Activated T-cell treated with anti-CD3 and anti-CD28 coated beads for 24 hours (primary cell): ENCODE data around the gene GTSE1.

Source experiments
- DNase-seq: peaks from one replicate; pipeline ENCODE4 v3.0.0-alpha.2; 2020; ENCODE audit warnings: low read depth

Gene GTSE1

DNA sequence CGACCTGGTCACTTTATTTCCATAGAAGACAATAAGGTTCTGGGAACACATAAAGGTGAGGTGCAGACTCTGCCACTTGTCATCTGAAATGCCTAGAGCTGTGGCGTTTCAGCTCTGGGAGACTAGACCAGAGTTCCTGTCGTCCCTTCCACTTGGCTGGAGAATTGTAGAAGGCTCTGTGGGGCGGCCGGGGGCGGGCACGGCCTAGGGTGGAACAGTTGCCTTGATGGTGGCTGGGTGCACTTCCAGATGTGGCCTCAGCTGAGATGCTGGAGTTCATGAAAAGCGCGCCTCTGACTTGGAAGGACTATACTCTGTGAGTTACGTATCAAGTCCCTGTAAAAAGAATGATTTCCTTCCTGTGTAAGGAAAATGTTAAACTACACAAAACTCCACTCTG, 55.6 kb downstream of the GTSE1 start:
- DNase-seq: no peak

- DNase-seq: no peak
Observed at GRCh38 chr22:46352691-46353386, 56.2 kb downstream of the GTSE1 start.

DNA sequence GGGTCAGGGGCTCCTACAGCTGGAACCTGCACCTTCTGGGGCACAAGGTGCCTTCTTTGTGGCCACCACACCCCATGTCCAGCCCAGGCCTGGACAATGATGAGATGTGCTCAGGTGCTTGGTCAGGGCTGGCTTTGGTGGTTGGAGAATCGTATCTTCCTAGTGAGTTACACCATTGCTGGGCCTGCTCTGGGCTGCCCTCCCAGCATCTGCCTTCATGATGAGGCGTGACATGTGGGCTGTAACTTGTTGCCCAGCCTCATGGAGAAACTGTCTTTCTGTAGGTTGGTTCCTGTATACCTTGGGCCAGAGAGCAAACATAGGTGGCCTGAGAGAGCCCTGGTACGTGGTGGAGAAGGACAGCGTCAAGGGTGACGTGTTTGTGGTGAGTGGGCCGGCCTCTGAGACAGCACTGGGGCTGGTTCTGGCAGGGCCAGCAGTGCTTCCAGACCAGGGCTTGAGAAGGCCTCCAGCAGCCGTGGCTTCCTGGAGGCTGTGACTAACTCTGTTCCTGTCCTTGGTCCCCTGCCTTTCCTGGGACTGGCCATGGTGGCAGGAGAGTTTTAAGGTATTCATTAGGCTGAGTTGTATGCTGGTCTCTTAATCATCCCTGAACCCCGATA, 56.9 kb downstream of the GTSE1 start:
- no peak for DNase-seq

GRCh38 chr22:46354176-46354992, 57.7 kb downstream of the GTSE1 start:
- DNase-seq: no peak

- DNase-seq: no peak
Observed at GRCh38 chr22:46354993-46355305, 58.3 kb downstream of the GTSE1 start.

DNA sequence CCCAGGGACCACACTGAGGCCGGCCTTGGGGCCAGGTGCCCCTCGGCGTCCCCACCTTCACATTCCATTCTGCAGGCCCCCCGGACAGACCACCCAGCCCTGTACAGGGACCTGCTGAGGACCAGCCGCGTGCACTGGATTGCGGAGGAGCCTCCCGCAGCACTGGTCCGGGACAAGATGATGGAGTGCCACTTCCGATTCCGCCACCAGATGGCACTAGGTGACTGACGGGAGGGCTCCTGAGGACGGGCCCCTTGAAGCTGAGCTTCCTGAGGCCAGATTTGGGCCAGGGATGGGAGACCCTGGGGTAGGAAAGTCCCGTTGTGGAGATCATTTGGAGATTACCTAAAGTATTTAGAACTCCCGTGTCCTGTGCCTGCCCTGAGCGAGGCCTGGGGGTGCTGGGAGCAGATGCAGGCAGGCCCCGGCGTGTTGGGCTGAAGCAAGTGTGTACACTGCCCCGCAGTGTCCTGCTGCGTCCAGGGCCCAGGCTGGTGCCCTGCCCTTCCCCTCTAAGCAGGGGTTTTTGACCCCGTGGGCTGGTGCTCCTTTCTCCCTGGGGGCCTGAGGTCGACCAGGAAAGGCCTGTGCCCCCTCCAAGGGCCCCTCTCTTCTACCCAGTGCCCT, 58.8 kb downstream of the GTSE1 start:
- DNase-seq: peak; percentile 41

GRCh38 chr22:46355996-46356471, 59.4 kb downstream of the GTSE1 start:
- DNase-seq: no peak

- DNase-seq: no peak
Observed at GRCh38 chr22:46356496-46357480, 60.1 kb downstream of the GTSE1 start.

DNA sequence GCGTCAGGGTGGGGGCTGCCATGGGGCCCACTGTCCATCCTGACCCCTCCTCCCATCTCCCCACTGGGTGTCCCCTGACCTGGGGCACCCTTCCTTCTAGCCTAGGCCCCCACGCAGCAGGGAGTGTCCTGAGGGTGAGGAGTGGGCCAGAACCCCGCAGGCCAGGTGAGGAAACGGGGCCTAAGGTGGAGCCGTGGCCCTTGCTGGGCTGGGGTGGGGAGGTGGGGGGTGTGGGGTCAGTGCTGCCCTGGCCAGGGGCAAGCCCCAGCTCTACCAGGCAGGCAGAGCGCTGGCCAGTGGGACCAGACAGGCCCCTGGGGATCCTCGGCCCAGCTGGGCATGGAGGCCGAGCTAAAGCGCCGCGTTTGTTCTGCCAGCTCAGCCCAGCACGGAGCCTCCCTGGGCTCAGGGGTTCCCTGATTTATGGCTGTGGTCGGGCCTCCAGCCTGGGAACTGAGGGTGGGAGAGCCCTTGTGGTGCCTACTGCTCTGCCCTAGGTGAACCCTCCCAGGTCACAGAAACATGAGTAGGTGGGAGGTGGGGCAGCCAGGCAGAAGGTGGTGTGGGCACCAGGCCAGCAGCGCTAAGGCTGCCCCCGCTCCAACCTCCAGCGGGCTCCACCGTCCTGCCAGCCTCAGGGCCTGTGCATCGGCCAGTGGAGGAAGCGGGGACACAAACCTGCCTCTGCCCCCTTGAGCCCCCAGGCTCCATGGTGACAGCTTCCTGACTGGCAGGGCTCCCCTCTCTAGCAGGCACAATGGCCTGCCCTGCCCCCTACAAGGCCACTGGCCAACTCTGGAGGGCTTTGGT, 61.2 kb downstream of the GTSE1 start:
- no peak for DNase-seq

GRCh38 chr22:46358766-46359165, 62.1 kb downstream of the GTSE1 start:
- DNase-seq: no peak

DNA sequence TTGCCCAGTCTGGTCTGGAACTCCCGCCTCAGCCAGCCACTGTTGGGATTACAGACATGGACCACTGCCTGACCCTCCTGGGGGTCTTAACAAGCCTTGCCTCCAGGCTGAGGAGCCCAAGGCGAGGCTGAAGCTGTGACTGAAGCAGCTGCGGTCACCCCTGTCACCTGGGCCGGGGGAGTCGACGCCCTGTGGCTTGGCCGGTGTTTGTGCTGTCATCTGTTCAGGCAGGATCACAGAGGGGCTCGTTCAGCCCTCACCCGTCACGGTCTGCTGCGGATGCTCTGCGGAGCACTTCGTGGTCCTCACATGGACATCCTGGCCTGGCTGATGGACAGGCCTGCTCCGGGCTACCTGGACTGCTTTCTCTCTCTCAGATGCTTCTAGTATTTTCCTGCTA, 62.7 kb downstream of the GTSE1 start:
- DNase-seq: no peak

GRCh38 chr22:46360097-46360496, 63.4 kb downstream of the GTSE1 start:
- no peak for DNase-seq

- no peak for DNase-seq
Observed at GRCh38 chr22:46360891-46361290, 64.2 kb downstream of the GTSE1 start.

GRCh38 chr22:46361826-46362202, 65.1 kb downstream of the GTSE1 start:
- no peak for DNase-seq

DNA sequence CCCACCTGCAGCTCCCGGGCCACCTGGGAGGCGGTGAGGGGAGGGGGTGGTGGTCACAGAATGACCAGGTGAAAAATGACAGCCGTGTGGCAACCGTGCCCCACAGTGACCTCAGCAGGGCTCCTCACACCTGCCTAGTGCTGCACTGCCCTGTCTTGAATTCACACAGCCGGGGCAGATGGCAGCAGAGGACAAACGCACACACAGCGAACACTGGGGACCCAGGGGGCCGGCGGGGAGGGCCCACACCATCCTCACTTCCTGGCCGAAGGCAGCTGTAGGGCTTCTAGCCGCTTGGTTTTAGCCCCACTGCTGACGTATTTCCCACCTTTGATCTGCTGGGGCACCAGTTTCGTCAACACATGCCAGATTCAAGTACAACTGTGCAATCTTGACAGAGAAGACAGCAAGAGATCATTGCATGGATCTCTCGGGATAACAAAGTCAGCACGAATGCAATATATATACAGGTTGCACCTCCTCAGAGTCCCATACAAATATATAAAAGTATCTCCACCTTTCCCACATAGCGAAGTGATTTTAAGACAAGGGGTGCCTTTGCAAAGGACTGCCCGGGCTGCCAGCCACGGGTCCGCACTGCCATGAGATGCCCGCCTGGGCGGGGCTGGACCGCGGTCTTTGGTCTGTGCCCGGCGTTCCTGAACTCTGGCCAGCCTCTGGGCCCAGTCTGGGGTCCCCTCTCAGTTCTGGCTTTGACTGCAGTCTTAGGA, 65.7 kb downstream of the GTSE1 start:
- DNase-seq: no peak

DNA sequence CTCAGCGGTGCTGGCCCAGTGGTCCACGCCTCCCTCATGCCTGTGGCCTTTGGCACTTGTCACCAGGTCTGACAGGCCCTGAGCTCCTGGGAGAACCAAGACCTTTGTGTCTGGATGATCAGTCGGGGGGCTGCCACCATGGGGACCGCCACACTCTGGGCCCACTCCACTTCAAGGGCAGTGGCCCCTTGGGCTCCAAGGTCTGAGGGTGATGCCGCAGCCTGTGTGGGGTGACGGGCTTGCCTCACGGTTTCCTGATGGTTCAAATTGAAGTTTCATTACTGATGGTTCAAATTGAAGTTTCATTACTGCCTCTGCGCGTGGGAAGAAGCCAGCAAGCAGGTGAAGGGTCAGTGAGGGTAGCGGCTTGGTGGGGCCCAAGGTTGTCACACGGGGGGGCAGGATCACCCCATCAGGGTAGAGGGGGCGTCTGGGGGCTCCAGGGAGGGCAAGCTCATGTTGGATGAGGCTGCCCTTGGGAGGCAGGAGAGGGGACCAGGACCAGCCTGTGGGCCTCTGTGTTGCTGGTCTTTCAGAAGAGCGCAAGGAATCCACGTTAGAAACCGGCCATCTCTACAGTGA, 66.4 kb downstream of the GTSE1 start:
- DNase-seq: no peak

DNA sequence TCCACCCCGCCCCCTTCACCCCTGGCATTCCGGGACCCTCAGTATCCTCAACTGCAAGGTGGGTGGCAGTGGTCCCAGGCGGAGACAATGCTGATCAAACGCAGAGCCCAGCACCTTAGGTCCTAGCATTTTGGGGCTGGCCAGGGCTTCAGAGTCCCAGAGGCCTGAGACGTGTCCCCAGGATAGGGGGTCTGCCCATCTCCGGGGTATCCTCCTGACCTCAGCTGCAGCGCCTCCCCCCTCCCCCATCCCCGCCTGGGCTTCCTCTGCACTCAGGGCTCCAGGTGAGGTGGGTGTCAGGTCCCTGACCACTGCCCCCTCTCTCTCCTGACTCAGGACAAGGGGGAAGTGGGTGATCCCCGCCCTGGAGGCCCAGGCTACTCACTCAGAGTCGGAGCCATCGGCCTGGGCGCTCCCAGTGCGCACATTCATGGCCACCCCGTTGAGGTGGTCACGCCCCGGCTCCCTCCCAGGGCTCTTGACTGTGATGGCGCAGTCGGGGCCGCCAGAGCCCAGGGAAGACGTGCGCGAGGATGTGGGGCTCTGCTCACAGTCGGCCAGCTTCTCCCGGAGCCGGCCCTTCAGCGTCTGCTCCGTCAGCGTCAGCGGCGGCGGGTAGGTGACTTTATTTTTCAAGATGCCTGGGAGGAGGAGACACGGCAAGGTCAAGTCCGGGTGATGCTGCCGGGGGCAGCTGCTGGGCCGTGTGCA, 67.1 kb downstream of the GTSE1 start:
- DNase-seq: no peak

DNA sequence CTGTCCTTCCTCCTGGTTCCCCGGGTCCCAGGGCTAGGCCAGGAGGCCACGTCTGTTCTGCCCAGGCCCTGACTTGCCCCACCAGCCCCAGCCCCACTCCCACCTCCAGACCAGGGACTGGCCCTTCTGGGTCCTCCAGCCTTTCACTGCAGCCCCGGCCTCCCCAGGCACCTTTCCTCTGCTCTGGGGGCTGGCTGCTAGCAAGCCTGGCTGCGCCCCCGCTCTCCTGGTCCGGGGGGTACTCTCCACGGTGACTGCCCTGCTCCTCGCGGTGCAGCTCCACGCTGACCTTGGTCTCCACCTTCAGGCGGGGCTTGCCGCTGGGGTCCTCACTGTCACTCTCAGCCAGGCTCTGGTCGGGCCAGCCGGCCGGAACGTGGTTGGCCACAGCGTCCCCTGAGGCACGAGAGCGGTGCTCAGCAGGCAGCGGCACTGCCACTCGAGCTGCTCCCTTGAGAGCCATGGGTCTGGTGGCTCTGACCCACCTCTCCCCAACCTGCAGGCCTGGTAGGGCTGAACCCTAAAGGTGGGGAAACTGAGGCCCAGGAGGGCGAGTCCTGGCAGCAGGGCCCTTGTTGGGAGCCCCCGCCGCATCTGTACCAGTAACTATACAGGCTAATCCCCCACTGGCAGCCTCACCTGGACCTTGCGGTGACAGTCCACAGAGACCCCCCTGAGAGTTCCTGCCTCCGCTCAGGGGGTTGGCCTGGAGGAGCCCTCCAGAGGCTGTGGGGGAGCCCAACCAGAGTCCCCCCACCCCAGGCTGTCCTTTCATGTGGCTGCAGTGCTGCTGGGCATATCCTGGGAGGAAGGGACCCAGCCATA, 67.9 kb downstream of the GTSE1 start:
- DNase-seq: no peak
